ENCODE results near the gene TREML4. TPM values are rescaled to one million over a fixed set of nuclear protein-coding genes. Genes with fewer than 3 reads are reported as not detected.
"Not testable (repeated sequence)": the region's sequence is repeated elsewhere in the genome, so short reads cannot be mapped to it uniquely, and the experiment has no call there.

The TREML4 gene
- total and polyA plus RNA-seq, 2 donors (not counting 1 experiment from before 2014, with no cell fraction given), result 1.7 TPM; not detected in 1

GRCh38 chr6:41239467-41240159 lies 11.5 kb downstream of the TREML4 start:
- peaks cover 0 to 3% (median 0%) of the 10 kb centered on the region in 3 donors for H3K9me3 ChIP-seq (ENCODE audit: control extremely low read depth in 1 of 3, control insufficient read depth in 2 of 3, insufficient read depth in 1 of 3, low read length in 2 of 3)
- H3K4me1 Mint-ChIP-seq, result peaks cover 8% of the 10 kb centered on the region
- peaks cover 0 to 7% of the 10 kb centered on the region in 2 donors for H3K4me1 ChIP-seq (ENCODE audit: control insufficient read depth in 2 of 2, insufficient read depth in 2 of 2, low read length in 2 of 2)
- ATAC-seq (ENCODE audit: low read depth) (no peak), DNase-seq (no peak)
- H3K27me3 ChIP-seq (replicated peaks in 1 of 4; ENCODE audit: control extremely low read depth in 1 of 4, control insufficient read depth in 3 of 4, insufficient read depth in 4 of 4, low read length in 3 of 4), result peaks cover 0 to 7% (median 7%) of the 10 kb centered on the region in 4 experiments
- no peak overlapping the region for H3K4me2 ChIP-seq (replicated peaks; ENCODE audit: low read depth, low read length, poor library complexity, severe bottlenecking)
- H3K4me3 Mint-ChIP-seq, result no peak overlapping the region
- no peak overlapping the region for H3K27ac ChIP-seq (ENCODE audit: low read length in 2 of 2)
- intact Hi-C loops (cut with micrococcal nuclease), result no loop called here
- H2AFZ ChIP-seq (ENCODE audit: insufficient read depth, low read depth, low read length, poor library complexity, severe bottlenecking), result no peak overlapping the region
- H3K27ac Mint-ChIP-seq, result no peak overlapping the region
- no peak overlapping the region for H3K9ac ChIP-seq (ENCODE audit: low read length)
- TF ChIP-seq CTCF (IDR thresholded peaks at IDR 0.05), result no peak
- TF ChIP-seq EZH2 (IDR thresholded peaks at IDR 0.05; ENCODE audit: borderline replicate concordance, insufficient read depth, low read depth, low read length, poor library complexity, severe bottlenecking), result no peak
- CTCF ChIA-PET, result interaction anchor here (0.8 kb wide), 1 partner anchor 657 kb away, joined by 3 read pairs; no protein-coding TSS in a partner anchor
- no peaks in the 10 kb centered on the region for H3K79me2 ChIP-seq (ENCODE audit: control insufficient read depth, insufficient read depth, low read length)
- H3K27me3 Mint-ChIP-seq, result peaks cover 33% of the 10 kb centered on the region
- H3K36me3 ChIP-seq (replicated peaks in 1 of 2; ENCODE audit: control extremely low read depth in 1 of 2, control insufficient read depth in 1 of 2, extremely low read depth in 1 of 2, insufficient read depth in 2 of 2, low read length in 1 of 2), result no peaks in the 10 kb centered on the region
- H3K9me3 Mint-ChIP-seq (ENCODE audit: insufficient read depth), result no peaks in the 10 kb centered on the region
- 63% methylated on average over 14 of the region's 22 CpGs for WGBS (ENCODE audit: insufficient coverage)
- H3K4me3 ChIP-seq (ENCODE audit: control extremely low read depth in 1 of 5, extremely low read depth in 1 of 5, insufficient read depth in 1 of 5, low read depth in 2 of 5, low read length in 4 of 5), result no peak overlapping the region
- POLR2A ChIA-PET, result no interaction called here
- H4K20me1 ChIP-seq (ENCODE audit: control insufficient read depth, insufficient read depth, low read length, poor library complexity, severe bottlenecking), result no peaks in the 10 kb centered on the region

- H4K20me1 ChIP-seq (ENCODE audit: control insufficient read depth, insufficient read depth, low read length, poor library complexity, severe bottlenecking); H3K36me3 ChIP-seq (replicated peaks in 1 of 2; ENCODE audit: control extremely low read depth in 1 of 2, control insufficient read depth in 1 of 2, extremely low read depth in 1 of 2, insufficient read depth in 2 of 2, low read length in 1 of 2); H3K4me3 ChIP-seq (ENCODE audit: control extremely low read depth in 1 of 5, extremely low read depth in 1 of 5, insufficient read depth in 1 of 5, low read depth in 2 of 5, low read length in 4 of 5); DNase-seq; POLR2A ChIA-PET; H3K4me2 ChIP-seq (replicated peaks; ENCODE audit: low read depth, low read length, poor library complexity, severe bottlenecking); H3K27me3 Mint-ChIP-seq; H3K27me3 ChIP-seq (replicated peaks in 1 of 4; ENCODE audit: control extremely low read depth in 1 of 4, control insufficient read depth in 3 of 4, insufficient read depth in 4 of 4, low read length in 3 of 4); H3K9me3 Mint-ChIP-seq (ENCODE audit: insufficient read depth); H3K4me3 Mint-ChIP-seq; H3K9ac ChIP-seq (ENCODE audit: low read length); ATAC-seq (ENCODE audit: low read depth); H3K27ac ChIP-seq (ENCODE audit: low read length in 2 of 2); H3K79me2 ChIP-seq (ENCODE audit: control insufficient read depth, insufficient read depth, low read length); H2AFZ ChIP-seq (ENCODE audit: insufficient read depth, low read depth, low read length, poor library complexity, severe bottlenecking); H3K27ac Mint-ChIP-seq; H3K4me1 Mint-ChIP-seq; H3K4me1 ChIP-seq (ENCODE audit: control insufficient read depth in 2 of 2, insufficient read depth in 2 of 2, low read length in 2 of 2); CTCF ChIA-PET; intact Hi-C loops (cut with micrococcal nuclease): not testable (repeated sequence)
- WGBS (ENCODE audit: insufficient coverage), result no CpG with 5 or more reads among the region's 4 CpGs
- peaks cover 0 to 13% (median 0%) of the 10 kb centered on the region in 3 donors for H3K9me3 ChIP-seq (ENCODE audit: control extremely low read depth in 1 of 3, control insufficient read depth in 2 of 3, insufficient read depth in 1 of 3, low read length in 2 of 3)
Observed at GRCh38 chr6:41246529-41246928, 18.4 kb downstream of the TREML4 start.
